ENCODE data around the gene CPLANE2. TPM values are rescaled to one million over a fixed set of nuclear protein-coding genes. Genes with fewer than 3 reads are reported as not detected.
"Not testable (repeated sequence)": the region's sequence is repeated elsewhere in the genome, so short reads cannot be mapped to it uniquely, and the experiment has no call there.

Gene CPLANE2, protein sequence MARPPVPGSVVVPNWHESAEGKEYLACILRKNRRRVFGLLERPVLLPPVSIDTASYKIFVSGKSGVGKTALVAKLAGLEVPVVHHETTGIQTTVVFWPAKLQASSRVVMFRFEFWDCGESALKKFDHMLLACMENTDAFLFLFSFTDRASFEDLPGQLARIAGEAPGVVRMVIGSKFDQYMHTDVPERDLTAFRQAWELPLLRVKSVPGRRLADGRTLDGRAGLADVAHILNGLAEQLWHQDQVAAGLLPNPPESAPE
- 10.3 and 11.9 TPM in 2 replicates for total RNA-seq

DNA sequence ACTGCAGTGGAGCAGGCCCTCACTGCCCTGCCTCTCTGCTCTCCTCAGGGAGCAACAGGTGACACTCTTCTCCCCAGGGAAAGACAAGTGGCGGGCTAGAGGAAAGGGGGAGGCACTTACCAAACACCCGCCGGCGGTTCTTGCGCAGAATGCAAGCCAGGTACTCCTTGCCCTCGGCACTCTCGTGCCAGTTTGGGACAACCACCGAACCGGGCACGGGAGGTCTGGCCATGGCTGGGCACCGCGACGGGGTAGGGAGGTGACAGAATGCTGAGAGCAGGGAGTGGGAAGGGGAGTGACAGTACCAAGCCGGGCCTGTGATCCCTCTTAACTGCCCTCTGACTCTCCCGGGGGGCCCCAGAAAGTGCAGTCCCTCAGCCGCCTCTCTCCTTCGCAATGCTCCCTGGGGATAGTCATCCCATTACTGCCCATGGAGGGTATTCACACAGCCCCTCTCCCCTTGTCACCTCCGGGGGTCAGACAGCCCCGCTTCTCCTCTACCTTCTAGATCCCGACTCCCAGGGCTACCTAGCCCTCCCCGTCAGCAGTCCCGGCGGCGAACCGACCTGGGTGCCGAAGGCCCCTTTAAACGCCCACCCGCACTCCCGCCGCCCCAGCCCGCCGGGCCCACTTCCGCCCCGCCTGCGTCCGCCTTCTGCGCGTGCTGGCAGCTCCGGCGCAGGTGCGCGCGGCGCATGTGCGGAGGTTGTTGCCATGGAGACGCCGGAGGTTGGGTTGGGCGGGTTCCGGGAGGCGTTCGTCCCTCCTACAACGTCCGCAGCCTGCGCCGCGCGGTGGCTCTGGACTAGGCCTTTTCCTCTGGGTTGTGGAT lies at the start of gene CPLANE2:
CPLANE2 (minus strand) TSS at position 673 of the 832 bp plus-strand sequence; CDS start at position 232, 441 bp downstream.
- no peak for DNase-seq (ENCODE audit: low read depth, low spot score)

DNA sequence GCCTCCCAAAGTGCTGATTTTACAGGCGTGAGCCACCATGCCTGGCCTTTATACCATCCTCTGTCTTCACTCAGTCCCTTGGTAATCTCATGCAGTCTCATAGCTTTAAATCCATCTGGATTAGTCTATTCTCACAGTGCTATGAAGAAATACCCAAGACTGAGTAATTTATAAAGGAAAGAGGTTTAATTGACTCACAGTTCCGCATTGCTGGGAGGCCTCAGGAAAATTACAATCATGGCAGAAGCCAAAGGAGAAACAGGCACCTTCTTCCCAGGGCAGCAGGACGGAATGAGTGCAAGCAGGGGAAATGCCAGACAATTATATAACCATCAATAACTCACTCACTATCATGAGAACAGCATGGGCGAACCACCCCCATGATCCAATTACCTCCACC lies 49.1 kb upstream of the CPLANE2 start:
- no peak for DNase-seq (ENCODE audit: low read depth, low spot score)

DNA sequence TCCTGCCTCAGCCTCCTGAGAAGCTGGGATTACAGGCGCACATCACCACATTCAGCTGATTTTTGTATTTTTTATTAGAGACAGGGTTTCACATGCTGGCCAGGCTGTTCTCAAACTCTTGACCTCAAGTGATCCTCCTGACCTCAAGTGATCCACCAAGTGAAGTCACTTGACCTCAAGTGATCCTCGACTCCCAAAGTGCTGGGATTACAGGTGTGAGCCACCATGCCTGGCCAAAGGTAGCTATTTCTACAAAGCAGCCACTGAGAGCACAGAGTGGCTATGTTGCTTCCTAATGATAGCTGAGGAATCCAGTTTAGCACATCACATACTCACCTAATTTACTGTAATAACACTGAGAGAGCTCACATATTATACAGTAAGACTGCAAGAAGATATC lies 44.8 kb upstream of the CPLANE2 start:
- DNase-seq (ENCODE audit: low read depth, low spot score) = no peak

DNA sequence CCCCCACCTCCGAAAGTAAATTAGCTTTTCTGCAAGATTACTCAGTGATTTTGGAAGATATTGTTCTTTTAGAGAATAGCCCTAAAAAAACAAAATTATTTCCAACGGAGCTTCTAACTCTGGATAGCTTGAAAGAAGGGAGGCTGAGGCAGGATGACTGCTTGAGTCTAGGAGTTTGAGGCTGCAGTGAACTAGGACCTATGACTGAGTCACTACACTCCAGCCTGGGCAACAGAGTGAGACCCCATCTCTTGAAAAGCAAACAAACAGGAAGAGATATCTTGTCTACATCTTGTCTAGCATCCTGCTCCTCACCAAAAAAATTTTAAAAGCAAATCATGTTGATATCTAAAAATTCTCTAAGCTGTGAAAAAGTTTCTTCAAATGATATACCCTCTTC lies 42.2 kb upstream of the CPLANE2 start:
- DNase-seq (ENCODE audit: low read depth, low spot score) = no peak

DNA sequence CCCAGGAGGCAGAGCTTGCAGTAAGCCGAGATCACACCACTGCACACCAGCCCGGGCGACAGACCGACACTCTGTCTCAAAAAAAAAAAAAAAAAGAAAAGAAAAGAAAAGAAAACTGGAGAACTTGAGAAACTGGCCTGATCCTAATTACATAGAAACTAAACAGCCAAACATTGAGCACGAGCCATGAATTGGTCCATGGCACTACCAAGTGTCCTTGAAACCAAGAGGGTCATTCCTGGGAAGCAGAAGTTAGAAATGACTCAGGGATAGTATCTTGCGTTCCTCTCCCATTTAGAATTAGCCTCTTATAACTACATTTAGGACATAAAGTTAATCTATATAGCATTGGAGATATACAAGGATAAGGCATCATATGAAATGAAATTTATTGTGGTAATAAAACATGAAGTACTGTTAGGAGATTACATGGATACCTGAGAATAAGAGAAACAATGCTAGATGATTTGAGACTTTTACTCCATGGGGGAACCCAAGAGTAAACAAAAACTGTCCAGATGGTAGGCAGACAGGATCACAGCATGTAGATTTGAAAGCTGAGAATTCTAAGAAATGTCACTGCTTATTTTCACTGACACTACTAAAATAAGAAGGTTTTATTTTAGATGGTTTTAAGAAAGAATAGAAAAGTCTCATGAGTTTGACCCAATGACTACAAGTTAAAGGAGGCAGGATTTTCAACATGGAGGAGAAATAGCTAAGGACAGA lies 39.5 kb upstream of the CPLANE2 start:
- DNase-seq (ENCODE audit: low read depth, low spot score) = no peak

DNA sequence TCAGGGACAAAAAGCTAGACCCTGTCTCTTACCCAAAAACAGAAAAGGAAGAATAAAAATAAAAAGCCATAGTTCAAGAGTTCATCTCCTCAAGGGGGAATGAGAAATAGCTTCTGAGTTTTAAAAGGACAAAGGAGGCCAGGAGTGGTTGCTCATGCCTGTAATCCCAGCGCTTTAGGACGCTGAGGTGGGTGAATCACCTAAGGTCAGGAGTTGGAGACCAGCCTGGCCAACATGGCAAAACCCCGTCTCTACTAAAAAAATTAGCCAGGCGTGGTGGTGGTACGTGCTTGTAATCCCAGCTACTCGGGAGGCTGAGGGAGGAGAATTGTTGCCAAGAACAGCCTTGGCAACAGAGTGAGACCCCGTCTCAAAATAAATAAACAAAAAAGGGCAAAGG lies 38.6 kb upstream of the CPLANE2 start:
- DNase-seq (ENCODE audit: low read depth, low spot score) = no peak

DNA sequence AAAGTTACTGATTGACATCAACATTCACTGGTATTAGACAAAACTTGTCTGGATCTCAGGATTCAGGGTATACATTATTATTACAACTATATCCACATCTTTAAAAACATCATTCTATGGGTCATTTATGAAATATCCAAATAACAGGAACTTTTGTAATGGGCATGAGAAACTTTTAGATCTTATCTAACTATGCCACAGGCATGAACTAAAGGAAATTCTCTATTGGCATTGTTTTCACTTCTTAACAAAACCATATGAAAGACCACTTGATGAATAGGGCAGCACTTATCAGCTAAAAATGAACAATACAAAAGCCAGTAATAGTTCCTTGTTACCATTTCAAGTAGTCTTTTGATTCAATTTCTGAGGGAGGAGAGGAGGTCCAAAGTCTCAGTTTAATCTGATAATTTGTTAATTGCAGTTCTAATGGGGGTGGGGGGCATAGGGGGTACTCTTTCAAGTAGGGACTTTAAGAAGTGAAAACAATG lies 30.8 kb upstream of the CPLANE2 start:
- peak; percentile 19 for DNase-seq (ENCODE audit: low read depth, low spot score)

DNA sequence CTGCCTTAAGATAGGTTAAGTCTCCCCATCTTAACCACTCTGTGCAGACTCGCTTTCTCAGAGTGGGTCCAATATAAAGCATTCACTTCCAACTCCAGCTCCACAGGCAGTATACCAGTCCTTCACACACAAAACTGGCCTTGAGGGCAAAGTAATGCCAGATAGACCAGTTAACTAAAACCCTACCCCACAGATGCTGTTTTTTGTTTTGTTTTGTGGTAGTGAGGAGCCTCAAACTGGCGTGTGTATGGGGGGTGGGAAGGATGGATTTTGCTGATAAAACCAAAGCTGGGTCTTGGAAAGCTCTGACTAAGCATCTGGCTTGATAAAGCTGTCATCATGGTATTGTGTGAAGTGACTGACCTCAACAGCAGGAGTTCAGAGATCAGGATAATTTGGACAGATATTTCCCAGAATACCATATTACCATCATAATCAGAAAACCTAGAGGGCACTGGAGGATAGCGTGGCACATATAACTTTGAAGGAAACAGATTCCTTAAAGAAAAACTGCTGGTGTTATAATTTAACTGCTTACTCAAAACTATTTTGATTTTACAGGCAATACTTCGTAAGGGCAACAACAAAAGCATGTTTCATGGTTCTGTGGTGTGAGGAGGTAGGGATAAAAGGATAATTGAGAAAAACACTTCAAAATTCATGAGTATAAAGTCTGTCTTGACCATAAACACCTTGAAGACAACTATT lies 29.6 kb upstream of the CPLANE2 start:
- DNase-seq (ENCODE audit: low read depth, low spot score) = peak; percentile 74

DNA sequence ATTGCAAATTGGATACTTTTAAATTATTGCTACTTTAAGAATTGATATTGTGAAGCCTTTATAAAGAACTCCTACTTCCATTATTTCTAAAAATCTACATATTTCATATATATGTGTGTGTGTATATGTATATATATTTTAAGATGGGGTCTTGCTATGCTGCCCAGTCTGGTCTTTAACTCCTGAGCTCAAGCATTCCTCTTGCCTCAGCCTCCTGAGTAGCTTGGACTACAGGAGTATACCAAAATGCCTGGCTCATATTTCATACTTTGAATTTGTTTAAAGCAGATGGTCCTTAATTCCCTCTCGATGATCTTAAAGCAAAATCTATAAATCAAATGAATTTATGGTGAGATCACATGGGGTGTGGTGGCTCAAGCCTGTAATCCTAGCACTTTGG lies 25.1 kb upstream of the CPLANE2 start:
- no peak for DNase-seq (ENCODE audit: low read depth, low spot score)

DNA sequence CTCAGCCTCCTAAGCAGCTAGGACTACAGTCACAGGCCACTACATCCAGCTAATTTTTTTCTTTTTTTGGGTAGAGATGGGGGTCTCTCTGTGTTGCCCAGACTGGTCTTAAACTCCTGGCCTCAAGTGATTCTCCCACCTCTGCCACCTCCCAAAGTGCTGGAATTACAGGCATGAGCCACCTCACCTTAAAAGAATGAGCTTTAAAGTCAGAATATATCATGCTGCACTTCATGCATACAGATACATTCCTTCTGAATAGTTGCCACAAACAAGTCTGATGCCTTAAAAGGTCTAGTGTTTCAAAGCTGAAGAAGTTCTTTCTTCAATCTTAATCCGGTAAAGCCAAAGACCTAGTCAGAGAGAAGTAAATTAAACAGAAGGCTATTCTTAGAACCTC lies 23.8 kb upstream of the CPLANE2 start:
- DNase-seq (ENCODE audit: low read depth, low spot score) = no peak

DNA sequence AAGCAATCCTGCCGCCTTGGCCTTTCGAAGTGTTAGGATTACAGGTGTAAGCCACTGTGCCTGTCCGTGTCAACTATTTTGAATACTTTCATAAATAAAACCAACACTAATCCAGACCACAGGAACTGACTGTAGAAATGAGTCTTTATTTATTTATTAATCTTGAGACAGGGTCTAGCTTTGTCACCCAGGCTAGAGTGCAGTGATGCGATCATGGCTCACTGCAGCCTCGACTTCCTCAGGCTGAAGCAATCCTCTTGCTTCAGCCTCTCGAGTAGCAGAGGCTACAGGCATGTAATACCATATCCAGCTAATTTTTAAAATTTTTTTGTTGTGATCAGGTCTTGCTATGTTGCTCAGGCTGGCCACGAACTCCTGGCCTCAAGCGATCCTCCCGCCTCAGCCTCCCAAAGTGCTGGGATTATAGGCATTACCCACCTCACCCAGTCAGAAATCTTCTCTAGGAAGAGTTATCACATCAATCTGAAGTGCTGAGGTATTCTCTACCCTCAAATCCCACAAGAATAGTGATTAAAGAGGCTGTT lies 21.7 kb upstream of the CPLANE2 start:
- no peak for DNase-seq (ENCODE audit: low read depth, low spot score)

DNA sequence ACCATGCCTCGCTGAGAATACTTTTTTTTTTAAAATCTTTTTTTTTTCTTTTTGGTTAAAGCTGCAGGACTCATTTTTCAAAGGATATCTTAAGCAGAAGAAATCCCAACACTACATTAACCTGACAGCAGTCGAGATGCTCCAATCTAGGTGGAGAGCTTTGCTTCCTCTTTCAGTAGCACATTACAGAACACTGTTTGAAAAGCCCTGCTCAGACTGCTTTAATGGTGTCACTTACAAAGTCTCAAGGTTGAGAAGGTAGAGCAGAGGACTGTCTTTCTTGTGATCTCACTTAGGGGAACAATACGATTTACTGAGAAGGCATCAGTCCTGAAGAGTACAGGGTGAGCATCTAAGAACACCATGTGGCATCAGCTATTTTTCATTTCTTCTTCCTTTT lies 21.0 kb upstream of the CPLANE2 start:
- no peak for DNase-seq (ENCODE audit: low read depth, low spot score)

DNA sequence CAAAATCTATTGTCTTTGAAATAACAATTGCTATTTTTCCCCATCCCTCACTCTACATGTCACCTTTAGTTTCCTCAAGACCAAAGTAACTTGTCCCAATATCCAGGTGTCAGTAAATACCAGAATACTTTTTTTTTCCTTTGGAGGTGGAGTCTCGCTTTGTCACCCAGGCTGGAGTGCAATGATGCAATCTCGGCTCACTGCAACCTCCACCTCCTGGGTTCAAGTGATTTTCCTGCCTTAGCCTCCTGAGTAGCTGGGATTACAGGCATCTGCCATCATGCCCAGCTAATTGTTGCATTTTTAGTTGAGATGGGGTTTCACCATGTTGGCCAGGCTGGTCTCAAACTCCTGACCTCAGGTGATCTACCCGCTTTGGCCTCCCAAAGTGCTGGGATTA lies 20.6 kb upstream of the CPLANE2 start:
- not testable (repeated sequence) for DNase-seq (ENCODE audit: low read depth, low spot score)

DNA sequence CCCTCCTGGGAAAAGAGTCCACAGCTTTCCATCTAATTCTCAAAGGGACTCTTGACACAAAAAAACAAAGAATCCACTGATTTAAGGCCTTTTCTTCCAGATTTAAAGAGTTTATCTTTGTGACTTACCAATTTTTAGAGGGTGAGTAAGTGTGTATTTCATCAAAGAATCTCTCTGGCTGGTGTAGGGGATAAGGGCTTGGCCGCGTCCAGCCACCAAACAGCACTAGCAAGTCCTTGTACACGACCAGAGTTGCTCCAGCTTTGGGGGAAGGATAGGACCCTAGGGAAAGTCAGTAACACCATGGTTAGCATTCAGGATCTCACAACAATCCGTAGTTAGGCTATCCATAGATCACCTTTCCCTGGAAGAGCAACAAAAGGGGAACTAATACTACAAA lies 19.5 kb upstream of the CPLANE2 start:
- no peak for DNase-seq (ENCODE audit: low read depth, low spot score)

DNA sequence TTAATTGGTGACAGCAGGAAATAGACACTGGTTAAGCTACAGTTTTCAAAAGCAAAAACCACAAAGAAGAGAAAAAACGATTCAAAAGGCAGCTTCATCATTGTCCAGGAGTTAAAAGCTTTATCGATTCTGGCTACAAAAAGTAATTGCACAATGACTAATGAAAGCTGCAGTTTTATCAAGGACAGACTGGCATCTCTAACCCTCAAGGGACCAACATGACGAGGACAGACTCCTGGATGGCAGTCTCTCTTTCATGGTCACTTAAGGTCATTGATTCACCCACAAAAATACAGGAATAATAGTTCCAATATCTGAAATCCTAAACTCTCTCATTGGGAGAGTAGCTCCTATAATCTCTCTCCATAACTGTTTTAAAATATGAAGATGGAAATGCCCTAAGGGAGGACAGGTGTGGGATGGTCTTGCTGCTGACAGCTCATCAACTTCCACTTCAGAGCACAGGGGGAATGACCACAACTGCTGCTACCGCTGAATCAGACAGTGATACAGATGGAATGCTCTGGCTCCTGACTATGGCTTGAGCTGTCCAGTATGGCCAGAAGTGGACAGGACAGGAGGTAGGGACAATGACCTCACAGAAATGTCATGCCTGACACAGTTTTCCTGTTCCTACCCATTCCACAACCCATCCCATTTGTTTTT lies 17.4 kb upstream of the CPLANE2 start:
- no peak for DNase-seq (ENCODE audit: low read depth, low spot score)

DNA sequence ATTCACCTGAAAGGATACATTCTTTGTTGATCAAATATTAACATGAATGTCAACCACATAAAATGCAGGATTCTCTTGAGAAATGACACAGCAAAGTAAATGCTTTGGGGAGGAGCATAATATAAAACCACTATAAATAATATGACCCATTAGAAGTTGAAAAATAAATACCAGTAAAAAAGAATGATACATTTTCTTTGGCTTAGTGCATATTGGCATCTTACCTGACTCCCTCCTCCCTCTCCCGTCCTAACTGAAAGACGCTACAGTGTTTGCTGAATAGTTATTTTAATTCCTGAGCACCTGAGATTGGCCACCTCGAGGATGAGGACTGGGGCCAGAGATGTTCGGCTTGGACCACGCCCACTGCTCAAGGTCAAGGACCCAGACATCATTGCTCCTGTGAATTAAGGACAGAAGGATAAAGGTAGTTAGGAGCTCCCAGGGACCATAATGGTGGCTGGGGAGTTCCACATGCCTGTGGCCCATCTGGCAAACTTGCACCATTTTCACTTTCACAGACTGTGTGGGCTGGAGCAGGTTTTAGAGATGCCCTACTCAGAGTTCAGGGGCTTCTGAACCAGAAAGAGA lies 16.4 kb upstream of the CPLANE2 start:
- DNase-seq (ENCODE audit: low read depth, low spot score) = no peak

DNA sequence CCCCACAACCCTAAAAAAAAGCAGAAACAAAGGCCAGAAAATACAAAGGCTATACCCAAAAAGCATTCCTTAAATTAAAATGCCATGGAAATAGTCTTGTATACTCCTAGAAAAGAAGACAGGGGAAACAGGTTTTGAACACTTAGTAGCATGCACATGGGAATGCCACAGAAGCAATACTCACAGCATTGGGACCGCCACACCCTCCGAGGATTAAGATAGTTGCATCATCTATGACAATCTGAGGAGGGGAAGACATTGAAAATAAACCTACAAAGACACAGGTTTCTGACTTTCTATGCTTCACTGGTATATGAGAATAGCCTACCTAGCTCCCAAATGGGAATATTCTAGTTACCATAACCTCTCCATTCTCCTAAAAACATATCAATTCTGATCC lies 15.9 kb upstream of the CPLANE2 start:
- no peak for DNase-seq (ENCODE audit: low read depth, low spot score)

DNA sequence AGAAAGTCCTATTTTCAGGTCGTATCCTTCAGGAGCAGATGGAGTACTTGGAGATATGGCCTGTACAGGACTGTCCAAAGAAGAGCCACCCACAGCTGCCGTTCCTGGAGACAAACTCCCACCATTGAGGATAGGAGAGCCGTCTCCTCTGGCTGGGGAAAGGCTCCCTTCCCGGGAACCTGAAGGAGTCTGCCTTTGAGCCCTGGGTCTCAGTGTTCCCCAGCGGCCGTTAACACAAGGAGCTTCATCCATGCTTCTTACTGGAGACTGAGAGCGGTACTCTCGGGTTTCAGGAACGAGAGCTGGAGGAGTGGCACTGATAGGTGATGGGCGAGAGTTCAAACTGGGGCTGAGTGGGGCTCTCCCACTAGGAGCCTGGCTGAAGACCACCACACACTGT lies 14.4 kb upstream of the CPLANE2 start:
- no peak for DNase-seq (ENCODE audit: low read depth, low spot score)

DNA sequence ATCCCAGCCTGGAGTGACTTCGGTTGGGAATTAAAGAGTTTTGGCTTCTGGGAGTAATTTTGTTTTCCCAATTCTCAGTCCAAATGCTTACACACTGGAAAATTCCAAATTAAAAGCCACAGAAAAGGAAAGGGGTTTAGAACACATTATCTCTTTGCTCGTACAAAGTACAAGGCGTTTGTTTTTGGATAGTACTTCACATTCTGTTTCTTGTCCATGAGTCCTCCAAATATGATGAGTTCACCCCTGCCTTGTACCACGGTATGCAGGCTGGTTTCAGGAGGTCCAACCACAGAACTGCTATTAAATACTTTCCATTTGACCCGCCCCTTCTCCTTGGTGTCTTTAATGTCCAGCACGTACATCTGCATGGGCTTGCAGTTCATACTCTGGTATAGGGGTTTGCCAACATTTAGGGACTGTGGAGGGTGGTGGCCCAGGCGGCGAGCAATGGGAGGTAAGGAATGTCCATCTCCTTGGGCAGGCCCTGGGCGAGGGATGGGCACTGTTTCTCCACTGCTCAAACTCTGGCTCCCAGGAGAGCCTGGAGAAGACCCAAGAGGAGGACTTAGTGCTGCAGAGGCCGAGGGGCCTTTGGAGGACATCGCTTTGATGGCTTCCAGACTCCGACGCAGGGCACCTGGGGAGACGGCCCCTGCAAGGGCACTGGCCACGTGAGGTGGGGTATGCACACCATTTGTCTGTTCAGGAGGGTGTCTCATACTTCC lies 13.7 kb upstream of the CPLANE2 start:
- DNase-seq (ENCODE audit: low read depth, low spot score) = no peak

Data from pulmonary artery endothelial cell (primary cell).